NCI-H2029 (cell line): ENCODE results near the gene GALR3.

Experiments used
- DNase-seq: peaks from one replicate; lab custom pipeline; 2025; lab: John Stamatoyannopoulos, UW

Gene GALR3

GRCh38 chr22:37803195-37803638 lies 20.0 kb upstream of the GALR3 start:
- no peak for DNase-seq

- no peak for DNase-seq
Observed at GRCh38 chr22:37803639-37804351, 19.4 kb upstream of the GALR3 start.

- DNase-seq: no peak
Observed at GRCh38 chr22:37804352-37804880, 18.8 kb upstream of the GALR3 start.

GRCh38 chr22:37804881-37805809 lies 18.0 kb upstream of the GALR3 start:
- peak; percentile 70 for DNase-seq

- DNase-seq: no peak
Observed at GRCh38 chr22:37805810-37806277, 17.3 kb upstream of the GALR3 start.

GRCh38 chr22:37806409-37807333 lies 16.5 kb upstream of the GALR3 start:
- DNase-seq: no peak

- peak; percentile 91 for DNase-seq
Observed at GRCh38 chr22:37807410-37808293, 15.5 kb upstream of the GALR3 start, which contains the start of gene GCAT. Gene GCAT (plus strand): TSS chr22:37807934. CDS start chr22:37807968, 34 bp downstream.

- DNase-seq: no peak
Observed at GRCh38 chr22:37808294-37808657, 14.9 kb upstream of the GALR3 start.

GRCh38 chr22:37809672-37810333 lies 13.4 kb upstream of the GALR3 start:
- DNase-seq: no peak

- DNase-seq: no peak
Observed at GRCh38 chr22:37811867-37812266, 11.3 kb upstream of the GALR3 start.

GRCh38 chr22:37812869-37813678 lies 10.1 kb upstream of the GALR3 start:
- no peak for DNase-seq

- DNase-seq: no peak
Observed at GRCh38 chr22:37815593-37815992, 7.6 kb upstream of the GALR3 start.

GRCh38 chr22:37816543-37817180 lies 6.5 kb upstream of the GALR3 start:
- DNase-seq: no peak

GRCh38 chr22:37817705-37818408 lies 5.3 kb upstream of the GALR3 start:
- DNase-seq: peak; percentile 39

- peak; percentile 34 for DNase-seq
Observed at GRCh38 chr22:37818409-37819104, 4.6 kb upstream of the GALR3 start.

- DNase-seq: no peak
Observed at GRCh38 chr22:37819105-37819433, 4.1 kb upstream of the GALR3 start.

GRCh38 chr22:37820350-37820749 lies 2.8 kb upstream of the GALR3 start:
- no peak for DNase-seq
